ENCODE measurements around the gene STK26. TPM values are rescaled to one million over a fixed set of nuclear protein-coding genes. Genes with fewer than 3 reads are reported as not detected.

Gene STK26
- total and polyA plus RNA-seq, 4 donors: 2.0 to 16.9 (median 3.4) TPM

- Histone ChIP-seq H3K4me1 (ENCODE audit: control insufficient read depth in 4 of 4, insufficient read depth in 4 of 4, low read length in 3 of 4) (peaks cover 2 to 12% (median 8%) of the 10 kb centered on the region in 4 donors), H3K27me3 (ENCODE audit: control insufficient read depth in 4 of 4, insufficient read depth in 4 of 4, low read length in 3 of 4) (no peaks in the 10 kb centered on the region), H3K9me3 (ENCODE audit: control insufficient read depth in 4 of 4, low read length in 3 of 4) (no peaks in the 10 kb centered on the region), H3K27ac (ENCODE audit: low read depth in 1 of 2, low read length in 2 of 2) (no peak overlapping the region), H3K4me3 (ENCODE audit: low read depth in 1 of 3, low read length in 3 of 3) (no peak overlapping the region), H3K36me3 (ENCODE audit: control insufficient read depth in 4 of 4, insufficient read depth in 3 of 4, low read depth in 1 of 4, low read length in 3 of 4) (no peaks in the 10 kb centered on the region), H3K9ac (ENCODE audit: low read depth in 1 of 2, low read length in 2 of 2) (no peak overlapping the region)
- TF ChIP-seq RXRA (IDR thresholded peaks at IDR 0.05) (no peak), RAD21 (IDR thresholded peaks at IDR 0.05) (no peak), HNF4G (IDR thresholded peaks at IDR 0.05) (no peak), FOXA2 (IDR thresholded peaks at IDR 0.05) (no peak), SP1 (IDR thresholded peaks at IDR 0.05) (no peak), JUND (IDR thresholded peaks at IDR 0.05) (no peak), TAF1 (conservative IDR thresholded peaks at IDR 0.05) (no peak), YY1 (IDR thresholded peaks at IDR 0.05) (no peak), MAX (IDR thresholded peaks at IDR 0.05) (no peak), NR2F2 (IDR thresholded peaks at IDR 0.05) (no peak), EGR1 (IDR thresholded peaks at IDR 0.05; ENCODE audit: low read depth in 2 of 2) (no peak), GABPA (IDR thresholded peaks at IDR 0.05 in 1 of 2, conservative IDR thresholded peaks at IDR 0.05 in 1 of 2) (no peak), FOXA1 (IDR thresholded peaks at IDR 0.05) (no peak), HNF4A (conservative IDR thresholded peaks at IDR 0.05) (no peak)
- TF ChIP-seq, protein P1, sequence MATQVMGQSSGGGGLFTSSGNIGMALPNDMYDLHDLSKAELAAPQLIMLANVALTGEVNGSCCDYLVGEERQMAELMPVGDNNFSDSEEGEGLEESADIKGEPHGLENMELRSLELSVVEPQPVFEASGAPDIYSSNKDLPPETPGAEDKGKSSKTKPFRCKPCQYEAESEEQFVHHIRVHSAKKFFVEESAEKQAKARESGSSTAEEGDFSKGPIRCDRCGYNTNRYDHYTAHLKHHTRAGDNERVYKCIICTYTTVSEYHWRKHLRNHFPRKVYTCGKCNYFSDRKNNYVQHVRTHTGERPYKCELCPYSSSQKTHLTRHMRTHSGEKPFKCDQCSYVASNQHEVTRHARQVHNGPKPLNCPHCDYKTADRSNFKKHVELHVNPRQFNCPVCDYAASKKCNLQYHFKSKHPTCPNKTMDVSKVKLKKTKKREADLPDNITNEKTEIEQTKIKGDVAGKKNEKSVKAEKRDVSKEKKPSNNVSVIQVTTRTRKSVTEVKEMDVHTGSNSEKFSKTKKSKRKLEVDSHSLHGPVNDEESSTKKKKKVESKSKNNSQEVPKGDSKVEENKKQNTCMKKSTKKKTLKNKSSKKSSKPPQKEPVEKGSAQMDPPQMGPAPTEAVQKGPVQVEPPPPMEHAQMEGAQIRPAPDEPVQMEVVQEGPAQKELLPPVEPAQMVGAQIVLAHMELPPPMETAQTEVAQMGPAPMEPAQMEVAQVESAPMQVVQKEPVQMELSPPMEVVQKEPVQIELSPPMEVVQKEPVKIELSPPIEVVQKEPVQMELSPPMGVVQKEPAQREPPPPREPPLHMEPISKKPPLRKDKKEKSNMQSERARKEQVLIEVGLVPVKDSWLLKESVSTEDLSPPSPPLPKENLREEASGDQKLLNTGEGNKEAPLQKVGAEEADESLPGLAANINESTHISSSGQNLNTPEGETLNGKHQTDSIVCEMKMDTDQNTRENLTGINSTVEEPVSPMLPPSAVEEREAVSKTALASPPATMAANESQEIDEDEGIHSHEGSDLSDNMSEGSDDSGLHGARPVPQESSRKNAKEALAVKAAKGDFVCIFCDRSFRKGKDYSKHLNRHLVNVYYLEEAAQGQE (IDR thresholded peaks at IDR 0.05): no peak
- TF ChIP-seq, protein P2, sequence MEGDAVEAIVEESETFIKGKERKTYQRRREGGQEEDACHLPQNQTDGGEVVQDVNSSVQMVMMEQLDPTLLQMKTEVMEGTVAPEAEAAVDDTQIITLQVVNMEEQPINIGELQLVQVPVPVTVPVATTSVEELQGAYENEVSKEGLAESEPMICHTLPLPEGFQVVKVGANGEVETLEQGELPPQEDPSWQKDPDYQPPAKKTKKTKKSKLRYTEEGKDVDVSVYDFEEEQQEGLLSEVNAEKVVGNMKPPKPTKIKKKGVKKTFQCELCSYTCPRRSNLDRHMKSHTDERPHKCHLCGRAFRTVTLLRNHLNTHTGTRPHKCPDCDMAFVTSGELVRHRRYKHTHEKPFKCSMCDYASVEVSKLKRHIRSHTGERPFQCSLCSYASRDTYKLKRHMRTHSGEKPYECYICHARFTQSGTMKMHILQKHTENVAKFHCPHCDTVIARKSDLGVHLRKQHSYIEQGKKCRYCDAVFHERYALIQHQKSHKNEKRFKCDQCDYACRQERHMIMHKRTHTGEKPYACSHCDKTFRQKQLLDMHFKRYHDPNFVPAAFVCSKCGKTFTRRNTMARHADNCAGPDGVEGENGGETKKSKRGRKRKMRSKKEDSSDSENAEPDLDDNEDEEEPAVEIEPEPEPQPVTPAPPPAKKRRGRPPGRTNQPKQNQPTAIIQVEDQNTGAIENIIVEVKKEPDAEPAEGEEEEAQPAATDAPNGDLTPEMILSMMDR (IDR thresholded peaks at IDR 0.05; ENCODE audit: low read depth, low read length, missing input control): no peak
- TF ChIP-seq, protein P3, sequence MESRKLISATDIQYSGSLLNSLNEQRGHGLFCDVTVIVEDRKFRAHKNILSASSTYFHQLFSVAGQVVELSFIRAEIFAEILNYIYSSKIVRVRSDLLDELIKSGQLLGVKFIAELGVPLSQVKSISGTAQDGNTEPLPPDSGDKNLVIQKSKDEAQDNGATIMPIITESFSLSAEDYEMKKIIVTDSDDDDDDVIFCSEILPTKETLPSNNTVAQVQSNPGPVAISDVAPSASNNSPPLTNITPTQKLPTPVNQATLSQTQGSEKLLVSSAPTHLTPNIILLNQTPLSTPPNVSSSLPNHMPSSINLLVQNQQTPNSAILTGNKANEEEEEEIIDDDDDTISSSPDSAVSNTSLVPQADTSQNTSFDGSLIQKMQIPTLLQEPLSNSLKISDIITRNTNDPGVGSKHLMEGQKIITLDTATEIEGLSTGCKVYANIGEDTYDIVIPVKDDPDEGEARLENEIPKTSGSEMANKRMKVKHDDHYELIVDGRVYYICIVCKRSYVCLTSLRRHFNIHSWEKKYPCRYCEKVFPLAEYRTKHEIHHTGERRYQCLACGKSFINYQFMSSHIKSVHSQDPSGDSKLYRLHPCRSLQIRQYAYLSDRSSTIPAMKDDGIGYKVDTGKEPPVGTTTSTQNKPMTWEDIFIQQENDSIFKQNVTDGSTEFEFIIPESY (IDR thresholded peaks at IDR 0.05): no peak
- TF ChIP-seq, protein P4, sequence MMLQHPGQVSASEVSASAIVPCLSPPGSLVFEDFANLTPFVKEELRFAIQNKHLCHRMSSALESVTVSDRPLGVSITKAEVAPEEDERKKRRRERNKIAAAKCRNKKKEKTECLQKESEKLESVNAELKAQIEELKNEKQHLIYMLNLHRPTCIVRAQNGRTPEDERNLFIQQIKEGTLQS (IDR thresholded peaks at IDR 0.05): no peak
- DNase-seq (ENCODE audit: low spot score): no peak
- 77% methylated on average over 8 of the region's 8 CpGs for WGBS
These were observed 1.9 kb downstream of the STK26 start for GRCh38 chrX:132025041-132025440.
